ENCODE results near the gene CDR2.

The CDR2 gene

GRCh38 chr16:22318690-22319358 is 55.6 kb downstream of the CDR2 start:
- H3K9me3 Mint-ChIP-seq = no peaks in the 10 kb centered on the region
- H3K36me3 Mint-ChIP-seq (ENCODE audit: low read depth) = peaks cover 90% of the 10 kb centered on the region
- no peak overlapping the region for H3K4me3 Mint-ChIP-seq
- H3K27me3 Mint-ChIP-seq = no peaks in the 10 kb centered on the region
- peak; percentile 69 for DNase-seq
- H3K4me1 Mint-ChIP-seq (ENCODE audit: low read depth) = peaks cover 11% of the 10 kb centered on the region
- H3K27ac Mint-ChIP-seq = peak overlapping the region; percentile 66

GRCh38 chr16:22317625-22318024 is 56.8 kb downstream of the CDR2 start:
- H3K27me3 Mint-ChIP-seq = no peaks in the 10 kb centered on the region
- H3K36me3 Mint-ChIP-seq (ENCODE audit: low read depth) = peaks cover 90% of the 10 kb centered on the region
- H3K4me1 Mint-ChIP-seq (ENCODE audit: low read depth) = peaks cover 11% of the 10 kb centered on the region
- H3K4me3 Mint-ChIP-seq = no peak overlapping the region
- peak; percentile 19 for DNase-seq
- H3K9me3 Mint-ChIP-seq = no peaks in the 10 kb centered on the region
- H3K27ac Mint-ChIP-seq = peak overlapping the region; percentile 19

- peak; percentile 30 for DNase-seq
- peaks cover 91% of the 10 kb centered on the region for H3K36me3 Mint-ChIP-seq (ENCODE audit: low read depth)
- H3K27ac Mint-ChIP-seq = peak overlapping the region; percentile 19
- H3K4me3 Mint-ChIP-seq = no peak overlapping the region
- H3K4me1 Mint-ChIP-seq (ENCODE audit: low read depth) = peaks cover 11% of the 10 kb centered on the region
- H3K9me3 Mint-ChIP-seq = no peaks in the 10 kb centered on the region
- H3K27me3 Mint-ChIP-seq = no peaks in the 10 kb centered on the region
These were observed 57.4 kb downstream of the CDR2 start for GRCh38 chr16:22317001-22317530.

GRCh38 chr16:22316411-22316811 is 58.0 kb downstream of the CDR2 start:
- Mint-ChIP-seq H3K27ac (no peak overlapping the region), H3K9me3 (no peaks in the 10 kb centered on the region), H3K36me3 (ENCODE audit: low read depth) (peaks cover 91% of the 10 kb centered on the region), H3K4me3 (no peak overlapping the region), H3K4me1 (ENCODE audit: low read depth) (peaks cover 11% of the 10 kb centered on the region), H3K27me3 (no peaks in the 10 kb centered on the region)
- peak; percentile 22 for DNase-seq

GRCh38 chr16:22315979-22316378 is 58.4 kb downstream of the CDR2 start:
- Mint-ChIP-seq H3K4me3 (no peak overlapping the region), H3K27ac (peak overlapping the region; percentile 37)

GRCh38 chr16:22314661-22315626 is 59.5 kb downstream of the CDR2 start:
- H3K36me3 Mint-ChIP-seq (ENCODE audit: low read depth) = peaks cover 86% of the 10 kb centered on the region
- H3K9me3 Mint-ChIP-seq = no peaks in the 10 kb centered on the region
- peak; percentile 21 for DNase-seq
- no peaks in the 10 kb centered on the region for H3K4me1 Mint-ChIP-seq (ENCODE audit: low read depth)
- H3K27me3 Mint-ChIP-seq = no peaks in the 10 kb centered on the region
- H3K27ac Mint-ChIP-seq = peak overlapping the region; percentile 52
- no peak overlapping the region for H3K4me3 Mint-ChIP-seq

More at GRCh38 chr16:22315979-22316378, 58.4 kb downstream of the CDR2 start:
- peaks cover 7% of the 10 kb centered on the region for H3K4me1 Mint-ChIP-seq (ENCODE audit: low read depth)
- peaks cover 89% of the 10 kb centered on the region for H3K36me3 Mint-ChIP-seq (ENCODE audit: low read depth)
- H3K27me3 Mint-ChIP-seq = no peaks in the 10 kb centered on the region
- H3K9me3 Mint-ChIP-seq = no peaks in the 10 kb centered on the region
- peak; percentile 18 for DNase-seq

- Mint-ChIP-seq H3K9me3 (no peaks in the 10 kb centered on the region), H3K36me3 (ENCODE audit: low read depth) (peaks cover 86% of the 10 kb centered on the region), H3K27ac (peak overlapping the region; percentile 47)
These were observed 60.4 kb downstream of the CDR2 start for GRCh38 chr16:22313876-22314470.

GRCh38 chr16:22312897-22313781 is 61.3 kb downstream of the CDR2 start:
- DNase-seq = peak; percentile 22
- no peaks in the 10 kb centered on the region for H3K4me1 Mint-ChIP-seq (ENCODE audit: low read depth)
- no peaks in the 10 kb centered on the region for H3K27me3 Mint-ChIP-seq
- no peak overlapping the region for H3K4me3 Mint-ChIP-seq
- peaks cover 88% of the 10 kb centered on the region for H3K36me3 Mint-ChIP-seq (ENCODE audit: low read depth)
- H3K27ac Mint-ChIP-seq = no peak overlapping the region
- H3K9me3 Mint-ChIP-seq = no peaks in the 10 kb centered on the region

More at GRCh38 chr16:22313876-22314470, 60.4 kb downstream of the CDR2 start:
- no peak overlapping the region for H3K4me3 Mint-ChIP-seq
- H3K27me3 Mint-ChIP-seq = no peaks in the 10 kb centered on the region
- peak; percentile 24 for DNase-seq
- H3K4me1 Mint-ChIP-seq (ENCODE audit: low read depth) = no peaks in the 10 kb centered on the region

GRCh38 chr16:22311520-22311919 is 62.9 kb downstream of the CDR2 start:
- Mint-ChIP-seq H3K4me1 (ENCODE audit: low read depth) (no peaks in the 10 kb centered on the region), H3K27ac (no peak overlapping the region), H3K4me3 (no peak overlapping the region), H3K27me3 (no peaks in the 10 kb centered on the region), H3K36me3 (ENCODE audit: low read depth) (peaks cover 90% of the 10 kb centered on the region), H3K9me3 (no peaks in the 10 kb centered on the region)
- no peak for DNase-seq

- Mint-ChIP-seq H3K36me3 (ENCODE audit: low read depth) (peaks cover 92% of the 10 kb centered on the region), H3K4me1 (ENCODE audit: low read depth) (peaks cover 3% of the 10 kb centered on the region), H3K4me3 (no peak overlapping the region), H3K9me3 (no peaks in the 10 kb centered on the region), H3K27ac (no peak overlapping the region), H3K27me3 (no peaks in the 10 kb centered on the region)
- no peak for DNase-seq
These were observed 65.4 kb downstream of the CDR2 start for GRCh38 chr16:22308824-22309520.

- H3K4me3 Mint-ChIP-seq = no peak overlapping the region
- no peaks in the 10 kb centered on the region for H3K9me3 Mint-ChIP-seq
- H3K36me3 Mint-ChIP-seq (ENCODE audit: low read depth) = peaks cover 92% of the 10 kb centered on the region
- no peaks in the 10 kb centered on the region for H3K27me3 Mint-ChIP-seq
- no peak for DNase-seq
- H3K4me1 Mint-ChIP-seq (ENCODE audit: low read depth) = peaks cover 8% of the 10 kb centered on the region
- H3K27ac Mint-ChIP-seq = peak overlapping the region; percentile 3
These were observed 66.6 kb downstream of the CDR2 start for GRCh38 chr16:22307838-22308237.

- Mint-ChIP-seq H3K9me3 (no peaks in the 10 kb centered on the region), H3K4me1 (ENCODE audit: low read depth) (peaks cover 16% of the 10 kb centered on the region), H3K27me3 (no peaks in the 10 kb centered on the region), H3K4me3 (no peak overlapping the region), H3K36me3 (ENCODE audit: low read depth) (peaks cover 92% of the 10 kb centered on the region), H3K27ac (no peak overlapping the region)
- DNase-seq = no peak
These were observed 67.6 kb downstream of the CDR2 start for GRCh38 chr16:22306788-22307187.

- H3K27ac Mint-ChIP-seq = peak overlapping the region; percentile 53
- H3K36me3 Mint-ChIP-seq (ENCODE audit: low read depth) = peaks cover 96% of the 10 kb centered on the region
- H3K9me3 Mint-ChIP-seq = no peaks in the 10 kb centered on the region
- DNase-seq = no peak
- H3K4me1 Mint-ChIP-seq (ENCODE audit: low read depth) = peaks cover 35% of the 10 kb centered on the region
- no peaks in the 10 kb centered on the region for H3K27me3 Mint-ChIP-seq
- H3K4me3 Mint-ChIP-seq = no peak overlapping the region
These were observed 70.0 kb downstream of the CDR2 start for GRCh38 chr16:22304411-22304810.
